ACC112 (cell line): ENCODE data around the gene ECHS1.
A peak's percentile ranks its signal among the peaks of the same experiment; 100 is the strongest.

ENCODE experiments used
- H2AFZ ChIP-seq: fragments of 200-600 bp; sonication (generic); one replicate; pipeline ENCODE4 v1.6.0; 2017; ENCODE audit warnings: antibody characterized with exemption, low read length; ENCODE audit not compliant: unreplicated experiment
- H3K27ac ChIP-seq: fragments of 200-600 bp; sonication (generic); 2 replicates; pipeline ENCODE4 v1.5.1; 2014; ENCODE audit warnings: low read depth, mild to moderate bottlenecking, antibody characterized with exemption, low read length, moderate library complexity
- H3K27me3 ChIP-seq: fragments of 200-600 bp; sonication (generic); 2 replicates; pipeline ENCODE4 v1.6.1; 2014; ENCODE audit warnings: mild to moderate bottlenecking, antibody characterized with exemption, low read length, moderate library complexity, mixed read lengths; ENCODE audit not compliant: insufficient read depth
- H3K36me3 ChIP-seq: fragments of 200-600 bp; sonication (generic); 2 replicates; pipeline ENCODE4 v1.6.1; 2016; ENCODE audit warnings: mild to moderate bottlenecking, antibody characterized with exemption, low read length, moderate library complexity, mixed read lengths; ENCODE audit not compliant: insufficient read depth
- H3K4me1 ChIP-seq: fragments of 200-600 bp; sonication (generic); one replicate; pipeline ENCODE4 v1.6.1; 2016; ENCODE audit warnings: low read length, mixed read lengths; ENCODE audit not compliant: insufficient read depth, unreplicated experiment, control insufficient read depth
- H3K4me3 ChIP-seq: fragments of 200-600 bp; sonication (generic); 2 replicates; pipeline ENCODE4 v1.5.1; 2014; ENCODE audit warnings: mild to moderate bottlenecking, low read depth, low read length
- H3K79me2 ChIP-seq: fragments of 200-600 bp; sonication (generic); one replicate; pipeline ENCODE4 v1.6.0; 2016; ENCODE audit warnings: low read length; ENCODE audit not compliant: control insufficient read depth, unreplicated experiment, insufficient read depth

The ECHS1 gene

DNA sequence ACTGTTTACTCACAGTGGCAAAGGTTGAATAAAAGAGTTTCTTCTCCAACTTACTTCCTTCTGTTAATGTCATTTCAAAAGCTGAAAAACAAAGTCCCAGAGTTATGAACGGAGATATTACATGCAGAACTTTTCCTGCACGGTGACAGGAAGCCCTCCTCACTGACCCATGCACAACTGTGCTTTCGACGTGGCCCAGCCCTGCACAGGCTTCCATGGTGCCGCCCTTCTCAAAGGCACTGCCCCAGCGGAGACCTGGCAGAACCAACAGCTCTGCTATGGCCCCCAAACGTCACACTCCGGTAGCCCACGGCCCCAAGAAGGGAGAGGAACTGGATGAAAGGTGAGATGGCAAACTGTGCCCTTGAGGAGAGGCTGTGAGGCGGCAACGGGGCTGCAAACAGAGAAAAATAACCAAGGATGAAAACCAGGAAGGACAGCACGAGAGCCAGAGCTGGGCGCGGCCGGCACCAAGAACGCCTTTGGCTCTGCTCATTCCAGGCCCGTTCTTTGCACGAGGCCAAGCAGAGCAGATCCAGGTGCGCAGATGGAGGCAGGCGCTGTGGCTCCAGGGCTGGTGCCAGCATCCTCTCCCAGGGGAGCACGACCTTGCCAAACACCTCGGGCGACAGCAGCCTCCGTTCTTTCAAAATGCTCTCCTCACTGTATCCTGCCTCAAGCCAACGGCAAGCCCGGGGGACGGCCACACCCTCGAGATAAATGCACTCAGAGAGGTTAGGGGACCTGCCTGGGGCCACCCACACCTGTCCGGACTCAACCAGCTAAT, 8.3 kb downstream of the ECHS1 start:
- H3K4me1 ChIP-seq = no peaks in the 10 kb centered on the region
- H3K36me3 ChIP-seq = no peaks in the 10 kb centered on the region; the same call in 1 of the 2 replicates
- H3K4me3 ChIP-seq = no peak overlapping the region
- H3K79me2 ChIP-seq = no peaks in the 10 kb centered on the region
- H3K27me3 ChIP-seq = no peaks in the 10 kb centered on the region
- no peak overlapping the region for H3K27ac ChIP-seq
- H2AFZ ChIP-seq = no peak overlapping the region

DNA sequence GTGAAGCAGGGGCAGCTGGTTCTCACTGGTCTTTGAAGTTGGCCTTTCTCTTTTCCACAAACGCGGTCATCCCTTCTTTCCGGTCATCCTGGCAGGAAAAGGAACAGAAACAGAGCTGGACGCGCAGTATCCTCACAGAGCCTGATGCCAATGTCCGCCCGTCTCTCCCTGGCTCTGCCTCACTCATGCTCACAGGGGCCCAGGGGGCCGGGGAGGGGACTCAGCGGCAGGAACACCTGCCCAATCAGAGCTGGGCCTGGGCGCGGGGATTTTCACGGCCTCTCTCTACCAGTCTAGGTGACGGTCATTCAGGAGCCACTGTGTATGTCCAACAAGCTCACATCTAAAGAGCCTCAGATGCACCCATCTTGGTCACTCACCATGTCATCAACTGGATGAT, 10.3 kb downstream of the ECHS1 start:
- no peak overlapping the region for H2AFZ ChIP-seq
- H3K27ac ChIP-seq = no peak overlapping the region
- H3K4me3 ChIP-seq = no peak overlapping the region
- H3K4me1 ChIP-seq = no peaks in the 10 kb centered on the region
- no peaks in the 10 kb centered on the region; the same call in 1 of the 2 replicates for H3K36me3 ChIP-seq
- no peaks in the 10 kb centered on the region for H3K27me3 ChIP-seq
- H3K79me2 ChIP-seq = no peaks in the 10 kb centered on the region

DNA sequence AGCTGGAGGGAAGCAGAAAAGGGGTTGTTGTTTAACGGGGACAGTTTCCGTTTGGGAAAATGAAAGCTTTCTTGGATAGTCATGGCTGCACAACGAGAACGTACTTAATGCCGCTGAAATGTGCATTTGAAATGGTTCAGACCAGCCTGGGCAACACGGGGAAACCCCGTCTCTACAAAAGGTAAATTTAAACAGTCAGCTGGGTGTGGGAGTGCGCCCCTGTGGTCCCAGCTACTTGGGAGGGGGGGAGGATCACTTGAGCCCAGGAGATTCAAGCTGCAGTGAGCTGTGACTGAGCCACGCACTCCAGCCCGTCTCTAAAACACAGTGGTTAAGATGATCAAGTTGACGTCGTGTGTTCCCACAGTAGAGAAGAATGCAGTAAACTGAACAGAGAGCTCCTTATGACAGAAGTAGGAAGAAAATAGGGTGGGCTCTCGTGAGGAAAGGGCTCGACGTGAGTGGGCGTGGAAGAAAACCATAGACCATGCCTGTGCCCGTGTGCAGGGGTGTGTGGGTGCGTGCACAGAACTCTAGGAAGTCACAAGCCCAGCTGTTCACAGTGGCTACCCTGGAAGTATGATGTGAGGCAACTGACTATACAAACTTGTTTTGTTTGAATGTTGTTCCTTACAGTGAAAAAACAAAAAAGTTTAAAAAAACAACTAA, 11.2 kb downstream of the ECHS1 start:
- Histone ChIP-seq H2AFZ (no peak overlapping the region), H3K79me2 (no peaks in the 10 kb centered on the region), H3K4me1 (no peaks in the 10 kb centered on the region), H3K27me3 (no peaks in the 10 kb centered on the region), H3K4me3 (no peak overlapping the region), H3K27ac (no peak overlapping the region), H3K36me3 (no peaks in the 10 kb centered on the region; the same call in 1 of the 2 replicates)

DNA sequence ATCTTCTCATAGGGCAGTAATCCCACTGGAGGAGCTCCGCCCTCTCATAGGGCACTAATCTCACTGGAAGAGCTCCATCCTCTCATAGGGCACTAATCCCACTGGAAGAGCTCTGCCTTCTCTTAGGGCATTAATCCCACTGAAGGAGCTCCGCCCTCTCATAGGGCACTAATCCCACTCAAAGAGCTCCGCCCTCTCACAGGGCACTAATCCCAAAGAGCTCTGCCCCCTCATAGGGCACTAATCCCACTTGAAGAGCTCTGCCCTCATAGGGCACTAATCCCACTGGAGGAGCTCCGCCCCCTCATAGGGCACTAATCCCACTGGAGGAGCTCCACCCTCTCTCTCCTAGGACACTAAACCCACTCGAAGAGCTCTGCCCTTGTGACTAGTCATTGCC, 11.9 kb downstream of the ECHS1 start:
- H3K27ac ChIP-seq = no peak overlapping the region
- H3K4me1 ChIP-seq = peaks cover 6% of the 10 kb centered on the region
- H3K4me3 ChIP-seq = no peak overlapping the region
- no peak overlapping the region for H2AFZ ChIP-seq
- peaks cover 6% of the 10 kb centered on the region for H3K79me2 ChIP-seq
- H3K36me3 ChIP-seq = no peaks in the 10 kb centered on the region; the same call in 1 of the 2 replicates
- H3K27me3 ChIP-seq = no peaks in the 10 kb centered on the region

DNA sequence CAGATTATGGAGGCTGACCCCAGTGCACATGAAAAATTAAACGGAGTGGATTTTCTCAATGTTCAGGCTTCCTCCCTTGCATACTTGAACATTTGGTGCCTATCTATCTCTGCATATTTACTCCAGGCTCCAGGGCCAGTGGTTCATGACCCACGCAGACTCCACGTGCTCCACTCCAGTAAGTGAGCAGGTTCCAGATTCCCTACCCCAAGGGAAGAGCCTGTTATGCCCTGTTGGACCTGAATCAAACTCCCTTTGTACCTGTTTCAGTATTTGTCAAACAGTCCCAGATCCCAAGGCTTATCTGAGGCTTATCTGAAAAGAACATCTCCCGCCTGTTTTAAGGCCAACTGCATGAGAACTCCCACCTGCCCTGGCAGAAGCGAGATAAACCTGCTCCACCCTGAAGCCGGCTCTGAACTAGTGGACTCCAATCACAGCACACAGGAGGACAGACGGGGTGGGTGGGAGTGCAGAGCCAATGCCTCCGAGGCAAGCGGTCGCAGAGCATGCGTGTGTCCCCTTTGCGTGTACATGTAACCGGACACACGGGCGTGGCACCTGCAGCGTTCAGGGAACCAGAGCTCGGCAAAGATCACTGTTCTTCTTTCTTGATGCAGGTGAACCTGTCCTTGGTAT, 13.1 kb downstream of the ECHS1 start:
- no peaks in the 10 kb centered on the region for H3K27me3 ChIP-seq
- no peaks in the 10 kb centered on the region; the same call in 1 of the 2 replicates for H3K36me3 ChIP-seq
- H3K27ac ChIP-seq = no peak overlapping the region
- no peak overlapping the region for H2AFZ ChIP-seq
- H3K4me3 ChIP-seq = no peak overlapping the region
- peaks cover 7% of the 10 kb centered on the region for H3K79me2 ChIP-seq
- peaks cover 7% of the 10 kb centered on the region for H3K4me1 ChIP-seq

DNA sequence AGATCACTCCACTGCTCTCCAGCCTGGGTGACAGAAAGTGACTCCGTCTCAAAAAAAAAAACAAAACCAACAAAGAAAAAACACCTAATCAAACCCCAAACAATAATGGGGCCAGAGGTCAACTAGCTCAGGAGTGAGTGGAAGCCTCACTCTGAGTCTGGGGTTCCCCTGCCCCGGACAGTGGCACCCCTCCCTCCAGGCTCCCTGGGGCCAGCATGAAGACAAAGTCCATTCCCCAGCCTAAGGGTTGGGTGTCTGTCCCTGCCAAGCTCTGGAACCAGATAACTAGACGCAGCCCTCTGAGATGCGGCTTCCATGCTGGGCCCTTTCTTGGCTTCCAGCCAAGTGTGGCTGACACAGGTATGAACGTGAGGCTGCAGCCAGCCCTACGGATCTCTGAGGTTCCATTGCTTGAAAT, 13.6 kb downstream of the ECHS1 start:
- H3K27ac ChIP-seq = no peak overlapping the region
- no peak overlapping the region for H2AFZ ChIP-seq
- peaks cover 7% of the 10 kb centered on the region for H3K79me2 ChIP-seq
- no peak overlapping the region for H3K4me3 ChIP-seq
- H3K27me3 ChIP-seq = no peaks in the 10 kb centered on the region
- H3K4me1 ChIP-seq = peaks cover 7% of the 10 kb centered on the region
- no peaks in the 10 kb centered on the region; the same call in 1 of the 2 replicates for H3K36me3 ChIP-seq

DNA sequence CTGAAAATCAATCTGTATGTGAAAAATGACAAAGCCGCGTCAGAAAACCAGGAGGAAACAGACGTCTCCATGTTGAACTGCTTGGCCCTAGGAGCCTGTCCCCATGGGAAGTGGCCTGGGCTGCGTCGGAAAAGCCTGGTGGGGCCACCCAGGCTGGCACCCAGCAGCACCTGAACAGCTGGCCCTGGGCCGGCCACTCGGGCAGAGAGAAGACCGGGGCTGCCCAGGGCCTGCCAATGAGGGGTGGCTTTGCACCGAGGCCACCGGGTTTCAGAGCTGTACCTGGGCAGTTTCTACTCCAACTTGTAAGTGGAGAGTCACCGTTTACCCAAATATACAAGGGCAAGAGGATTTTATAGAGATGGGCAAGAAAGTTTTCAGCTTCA, 14.2 kb downstream of the ECHS1 start:
- Histone ChIP-seq H3K79me2 (peaks cover 7% of the 10 kb centered on the region), H3K36me3 (no peaks in the 10 kb centered on the region; the same call in 1 of the 2 replicates), H3K27me3 (no peaks in the 10 kb centered on the region), H3K4me3 (no peak overlapping the region), H2AFZ (no peak overlapping the region), H3K4me1 (peaks cover 7% of the 10 kb centered on the region), H3K27ac (no peak overlapping the region)

DNA sequence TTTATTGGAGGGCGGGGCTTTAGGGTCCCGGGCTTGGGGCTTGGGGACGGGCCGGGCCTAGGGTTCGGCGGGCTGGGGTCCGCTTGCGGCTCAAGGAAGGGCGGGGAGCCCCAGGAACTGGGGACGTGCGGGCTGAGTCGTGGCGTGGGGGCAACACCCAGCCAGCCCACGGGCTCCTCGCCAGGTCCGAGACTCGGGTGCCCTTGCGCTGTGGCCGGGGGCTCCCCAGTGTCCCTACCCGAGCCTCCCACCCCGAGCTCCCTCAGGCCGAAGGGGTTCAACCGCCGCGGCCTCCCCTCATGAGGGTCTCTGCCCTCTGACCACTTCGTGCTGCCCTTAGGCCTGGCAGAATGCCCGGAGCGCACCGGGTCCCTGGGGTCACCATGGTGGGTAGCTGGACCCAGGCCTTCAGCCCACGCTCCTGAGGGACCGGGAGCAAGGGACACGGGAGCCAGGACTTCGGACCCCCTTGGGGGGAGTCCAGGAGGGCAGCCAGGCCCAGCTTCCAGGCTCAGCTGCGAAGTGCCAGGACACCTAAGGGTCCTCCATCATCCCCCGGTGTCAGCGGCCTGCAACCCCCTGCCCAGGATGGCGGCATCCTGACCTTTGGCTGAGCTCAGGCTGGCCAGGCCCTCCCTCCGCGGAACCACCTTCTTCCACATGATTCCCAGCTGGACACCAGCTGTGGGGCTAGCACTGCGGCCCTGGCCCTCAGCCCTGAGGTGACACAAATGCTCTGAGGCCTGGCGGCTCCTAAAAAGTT, 14.8 kb downstream of the ECHS1 start:
- Histone ChIP-seq H3K27me3 (no peaks in the 10 kb centered on the region), H3K27ac (no peak overlapping the region), H3K4me1 (peaks cover 7% of the 10 kb centered on the region), H3K36me3 (no peaks in the 10 kb centered on the region; the same call in 1 of the 2 replicates), H2AFZ (no peak overlapping the region), H3K79me2 (peaks cover 7% of the 10 kb centered on the region), H3K4me3 (no peak overlapping the region)

DNA sequence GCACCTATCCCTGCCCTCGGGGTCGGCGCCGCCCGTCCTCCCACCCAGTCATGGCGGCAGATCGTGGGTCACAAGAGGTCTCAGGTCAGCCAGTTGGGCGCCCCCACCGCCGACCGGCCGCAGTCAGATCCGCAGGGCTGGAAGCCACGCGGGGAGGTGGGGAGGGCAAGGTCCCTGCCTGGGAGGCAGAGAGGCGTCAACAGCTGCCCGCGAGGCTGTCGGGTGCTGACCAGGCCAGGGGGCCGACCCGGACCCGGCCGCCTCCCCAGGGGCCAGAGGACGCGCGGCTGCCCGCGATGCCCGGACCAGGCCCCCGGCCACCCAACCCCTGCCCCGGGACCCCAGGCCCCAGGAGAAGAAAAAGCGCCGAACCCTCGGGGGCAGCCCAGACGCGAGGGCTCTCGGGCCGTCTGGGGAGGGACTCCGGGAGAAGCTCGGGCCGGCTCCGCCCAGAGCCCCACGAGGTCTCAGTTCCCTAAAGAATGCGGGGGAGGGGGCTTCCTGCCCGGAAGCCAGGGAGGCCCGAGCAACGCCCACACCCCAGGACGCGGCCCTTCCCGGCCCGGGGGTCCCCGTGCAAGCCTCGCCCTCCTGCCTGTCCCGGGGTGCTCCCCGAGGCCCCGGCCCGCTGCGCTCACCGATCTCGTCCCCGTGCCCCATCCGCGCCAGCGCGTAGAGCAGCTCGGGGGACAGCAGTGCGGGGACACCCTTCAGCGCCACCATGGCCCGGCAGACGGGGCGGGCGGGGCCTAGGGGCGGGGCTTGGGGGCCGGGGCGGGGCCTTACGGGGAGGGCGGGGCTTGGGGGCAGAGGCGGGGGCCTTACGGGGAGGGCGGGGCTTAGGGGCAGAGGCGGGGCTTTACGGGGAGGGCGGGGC, 15.6 kb downstream of the ECHS1 start, which contains the start of gene FUOM:
FUOM (minus strand) TSS at position 735 of the 877 bp plus-strand sequence; CDS start at position 723, 12 bp downstream.
- Histone ChIP-seq H3K79me2 (peaks cover 7% of the 10 kb centered on the region), H3K27ac (no peak within 1 kb of the TSS), H3K27me3 (no peaks in the 10 kb centered on the region), H3K4me1 (peaks cover 7% of the 10 kb centered on the region), H2AFZ (peak within 1 kb of the TSS; percentile 88), H3K36me3 (no peaks in the 10 kb centered on the region; the same call in 1 of the 2 replicates), H3K4me3 (peak within 1 kb of the TSS; percentile 85)
